SK-N-SH (cell line): ENCODE results near the gene FGFRL1.

Source experiments
- MEF2A ChIP-seq: IDR thresholded peaks from 2 replicates; pipeline ENCODE4 v1.4.0; 2012; ENCODE audit warnings: low read depth, borderline replicate concordance
- NRF1 ChIP-seq: IDR thresholded peaks from 2 replicates; pipeline ENCODE4 v1.6.1; 2012; ENCODE audit warnings: low read depth, mild to moderate bottlenecking, low read length
- POLR2AphosphoS5 ChIP-seq: IDR thresholded peaks from 2 replicates; pipeline ENCODE4 v1.6.1; 2012; ENCODE audit warnings: low read depth, low read length
- RAD21 ChIP-seq: IDR thresholded peaks from 2 replicates; pipeline ENCODE4 v1.6.1; 2012; ENCODE audit warnings: mild to moderate bottlenecking, low read length
- RFX5 ChIP-seq: IDR thresholded peaks from 2 replicates; pipeline ENCODE4 v1.6.1; 2012; ENCODE audit warnings: mild to moderate bottlenecking, improper control_type of control experiment, low read length
- TAF1 ChIP-seq: IDR thresholded peaks from 2 replicates; pipeline ENCODE4 v1.6.1; 2012; ENCODE audit warnings: low read depth, mild to moderate bottlenecking, low read length, moderate library complexity, borderline replicate concordance
- YY1 ChIP-seq: IDR thresholded peaks from 2 replicates; pipeline ENCODE4 v1.4.0; 2012; ENCODE audit warnings: low read depth, mild to moderate bottlenecking
- TF ChIP-seq, protein P1 (sequence below): IDR thresholded peaks from 2 replicates; pipeline ENCODE4 v1.4.0; 2012; ENCODE audit warnings: low read depth, borderline replicate concordance
- TF ChIP-seq, protein P2 (sequence below): fragments of 200-600 bp; sonication (generic); IDR thresholded peaks from 2 replicates; pipeline ENCODE4 v1.6.1; 2017; ENCODE audit warnings: antibody characterized with exemption, mild to moderate bottlenecking, moderate library complexity
- TF ChIP-seq, protein P3 (sequence below): IDR thresholded peaks from 2 replicates; pipeline ENCODE4 v1.4.0; 2012; ENCODE audit warnings: low read depth, borderline replicate concordance

DNA sequence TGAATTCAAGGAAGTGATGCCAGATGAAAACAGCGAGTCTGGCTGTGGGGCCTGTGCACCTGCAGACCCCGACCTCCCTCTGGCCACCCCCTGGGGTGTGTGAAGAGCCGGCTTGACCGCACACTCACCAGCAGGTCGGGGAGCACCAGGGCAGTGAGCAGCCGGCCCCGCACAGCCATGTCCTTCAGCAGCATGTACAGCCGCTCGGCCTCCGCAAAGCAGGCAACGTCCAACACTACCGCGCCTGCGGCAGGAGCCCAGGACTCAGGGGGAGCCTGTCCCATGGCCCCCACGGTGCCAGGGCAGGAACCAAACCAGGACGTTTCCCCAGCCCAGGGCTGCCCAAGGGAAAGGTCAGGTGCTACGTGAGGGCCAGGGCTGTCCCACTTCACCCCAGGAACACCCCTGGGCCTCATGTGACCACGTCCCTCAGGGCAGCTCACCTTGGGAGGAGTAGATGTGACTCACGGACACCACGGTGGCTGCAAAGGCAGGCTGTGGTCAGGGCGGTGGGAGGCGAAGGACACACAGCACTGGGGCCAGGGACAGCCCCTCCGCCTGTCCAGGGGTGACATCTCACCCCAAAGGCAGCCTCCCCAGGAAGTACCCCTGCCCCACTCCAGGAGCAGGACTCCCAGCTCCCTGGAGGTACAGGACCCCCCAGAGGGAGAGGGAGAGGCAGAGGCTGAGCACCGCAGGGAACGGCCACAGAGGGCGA is 46.2 kb upstream of the FGFRL1 start:
- TF ChIP-seq TAF1, result no peak
- TF ChIP-seq, protein P1, sequence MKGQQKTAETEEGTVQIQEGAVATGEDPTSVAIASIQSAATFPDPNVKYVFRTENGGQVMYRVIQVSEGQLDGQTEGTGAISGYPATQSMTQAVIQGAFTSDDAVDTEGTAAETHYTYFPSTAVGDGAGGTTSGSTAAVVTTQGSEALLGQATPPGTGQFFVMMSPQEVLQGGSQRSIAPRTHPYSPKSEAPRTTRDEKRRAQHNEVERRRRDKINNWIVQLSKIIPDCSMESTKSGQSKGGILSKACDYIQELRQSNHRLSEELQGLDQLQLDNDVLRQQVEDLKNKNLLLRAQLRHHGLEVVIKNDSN, result no peak
- TF ChIP-seq YY1, result no peak
- TF ChIP-seq, protein P2, sequence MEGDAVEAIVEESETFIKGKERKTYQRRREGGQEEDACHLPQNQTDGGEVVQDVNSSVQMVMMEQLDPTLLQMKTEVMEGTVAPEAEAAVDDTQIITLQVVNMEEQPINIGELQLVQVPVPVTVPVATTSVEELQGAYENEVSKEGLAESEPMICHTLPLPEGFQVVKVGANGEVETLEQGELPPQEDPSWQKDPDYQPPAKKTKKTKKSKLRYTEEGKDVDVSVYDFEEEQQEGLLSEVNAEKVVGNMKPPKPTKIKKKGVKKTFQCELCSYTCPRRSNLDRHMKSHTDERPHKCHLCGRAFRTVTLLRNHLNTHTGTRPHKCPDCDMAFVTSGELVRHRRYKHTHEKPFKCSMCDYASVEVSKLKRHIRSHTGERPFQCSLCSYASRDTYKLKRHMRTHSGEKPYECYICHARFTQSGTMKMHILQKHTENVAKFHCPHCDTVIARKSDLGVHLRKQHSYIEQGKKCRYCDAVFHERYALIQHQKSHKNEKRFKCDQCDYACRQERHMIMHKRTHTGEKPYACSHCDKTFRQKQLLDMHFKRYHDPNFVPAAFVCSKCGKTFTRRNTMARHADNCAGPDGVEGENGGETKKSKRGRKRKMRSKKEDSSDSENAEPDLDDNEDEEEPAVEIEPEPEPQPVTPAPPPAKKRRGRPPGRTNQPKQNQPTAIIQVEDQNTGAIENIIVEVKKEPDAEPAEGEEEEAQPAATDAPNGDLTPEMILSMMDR, result no peak
- TF ChIP-seq RFX5, result no peak
- no peak for TF ChIP-seq NRF1
- no peak for TF ChIP-seq RAD21
- TF ChIP-seq POLR2AphosphoS5, result no peak
- TF ChIP-seq, protein P3, sequence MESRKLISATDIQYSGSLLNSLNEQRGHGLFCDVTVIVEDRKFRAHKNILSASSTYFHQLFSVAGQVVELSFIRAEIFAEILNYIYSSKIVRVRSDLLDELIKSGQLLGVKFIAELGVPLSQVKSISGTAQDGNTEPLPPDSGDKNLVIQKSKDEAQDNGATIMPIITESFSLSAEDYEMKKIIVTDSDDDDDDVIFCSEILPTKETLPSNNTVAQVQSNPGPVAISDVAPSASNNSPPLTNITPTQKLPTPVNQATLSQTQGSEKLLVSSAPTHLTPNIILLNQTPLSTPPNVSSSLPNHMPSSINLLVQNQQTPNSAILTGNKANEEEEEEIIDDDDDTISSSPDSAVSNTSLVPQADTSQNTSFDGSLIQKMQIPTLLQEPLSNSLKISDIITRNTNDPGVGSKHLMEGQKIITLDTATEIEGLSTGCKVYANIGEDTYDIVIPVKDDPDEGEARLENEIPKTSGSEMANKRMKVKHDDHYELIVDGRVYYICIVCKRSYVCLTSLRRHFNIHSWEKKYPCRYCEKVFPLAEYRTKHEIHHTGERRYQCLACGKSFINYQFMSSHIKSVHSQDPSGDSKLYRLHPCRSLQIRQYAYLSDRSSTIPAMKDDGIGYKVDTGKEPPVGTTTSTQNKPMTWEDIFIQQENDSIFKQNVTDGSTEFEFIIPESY, result no peak
- TF ChIP-seq MEF2A, result no peak
